Activated B cell treated with CpG ODN at 0.5 μM for 24 hours (primary cell): Measurements from ENCODE around the gene EEF2K. TPM values are rescaled to one million over a fixed set of nuclear protein-coding genes. Genes with fewer than 3 reads are reported as not detected.

Experiments used
- ATAC-seq: fragments of 200-7000 bp; cut with Tn5 transposase; one replicate; pipeline ENCODE4 v1.10.0; 2021; ENCODE audit warnings: low read depth, mild to moderate bottlenecking, moderate library complexity
- CTCF ChIA-PET: fragments of 350-600 bp; sonication (Branson Sonifier 250); formaldehyde crosslinking; loops from one replicate; lab custom pipeline; 2021; ENCODE audit warnings: antibody characterized with exemption; lab: Charles Lee
- POLR2A ChIA-PET: fragments of 350-600 bp; sonication (Branson Sonifier 250); formaldehyde crosslinking; loops from one replicate; lab custom pipeline; 2021; ENCODE audit warnings: antibody characterized with exemption; lab: Charles Lee
- DNase-seq: peaks from one replicate; pipeline ENCODE4 v3.0.0; 2022
- H3K27ac Mint-ChIP-seq: one replicate; pipeline ENCODE4 v1.8.0; 2020; ENCODE audit warnings: mixed read lengths
- H3K27me3 Mint-ChIP-seq: one replicate; pipeline ENCODE4 v1.8.0; 2021; ENCODE audit warnings: mixed read lengths
- H3K36me3 Mint-ChIP-seq: one replicate; pipeline ENCODE4 v1.8.0; 2021; ENCODE audit warnings: low read depth, mixed read lengths
- H3K4me1 Mint-ChIP-seq: one replicate; pipeline ENCODE4 v1.8.0; 2021; ENCODE audit warnings: mixed read lengths
- H3K4me3 Mint-ChIP-seq: one replicate; pipeline ENCODE4 v1.8.0; 2020; ENCODE audit warnings: mild to moderate bottlenecking, mixed read lengths
- H3K9me3 Mint-ChIP-seq: one replicate; pipeline ENCODE4 v1.8.0; 2020; ENCODE audit warnings: mixed read lengths
- CTCF ChIP-seq: fragments of 200-600 bp; IDR thresholded peaks from one replicate; pipeline ENCODE4 v1.8.0; 2022; ENCODE audit warnings: antibody characterized with exemption, mild to moderate bottlenecking
- intact Hi-C: fragments of 100-400 bp; cut with micrococcal nuclease; formaldehyde crosslinking; loops from one replicate; pipeline ENCODE4 v1.15.1; 2024
- total RNA-seq: library from RNA; stranded (reverse); gene quantifications from 2 replicates; pipeline ENCODE4 v1.2.3, GENCODE V29; 2022

EEF2K gene
- total RNA-seq, 1 donor from 2014 or later = 29.7 TPM

GRCh38 chr16:22330326-22330725, 124.2 kb downstream of the EEF2K start:
- peaks cover 93% of the 10 kb centered on the region for H3K36me3 Mint-ChIP-seq
- no peaks in the 10 kb centered on the region for H3K4me1 Mint-ChIP-seq
- ChIA-PET CTCF (interaction anchor here (1.5 kb wide), 1 partner anchor 11 kb away, joined by 4 read pairs; no protein-coding TSS in a partner anchor), POLR2A (no interaction called here)
- ATAC-seq (no peak), DNase-seq (no peak)
- peaks cover 2% of the 10 kb centered on the region for H3K9me3 Mint-ChIP-seq
- TF ChIP-seq CTCF = no peak
- intact Hi-C loops = no loop called here
- no peak overlapping the region for H3K4me3 Mint-ChIP-seq
- no peaks in the 10 kb centered on the region for H3K27me3 Mint-ChIP-seq
- H3K27ac Mint-ChIP-seq = no peak overlapping the region

- ATAC-seq = no peak
- intact Hi-C loops = no loop called here
- POLR2A ChIA-PET = no interaction called here
- Mint-ChIP-seq H3K4me3 (no peak overlapping the region), H3K36me3 (peaks cover 80% of the 10 kb centered on the region), H3K4me1 (no peaks in the 10 kb centered on the region), H3K27ac (no peak overlapping the region), H3K9me3 (peaks cover 21% of the 10 kb centered on the region), H3K27me3 (no peaks in the 10 kb centered on the region)
- TF ChIP-seq CTCF = no peak
- DNase-seq = no peak
- CTCF ChIA-PET = no interaction called here
Measured at GRCh38 chr16:22333457-22333994, 127.4 kb downstream of the EEF2K start.

- TF ChIP-seq CTCF = no peak
- no peak overlapping the region for H3K27ac Mint-ChIP-seq
- no peaks in the 10 kb centered on the region for H3K4me1 Mint-ChIP-seq
- peaks cover 21% of the 10 kb centered on the region for H3K9me3 Mint-ChIP-seq
- DNase-seq (no peak), ATAC-seq (no peak)
- H3K27me3 Mint-ChIP-seq = no peaks in the 10 kb centered on the region
- ChIA-PET POLR2A (no interaction called here), CTCF (interaction anchor here (0.7 kb wide), 1 partner anchor 1123 kb away, joined by 3 read pairs; no protein-coding TSS in a partner anchor)
- H3K4me3 Mint-ChIP-seq = no peak overlapping the region
- intact Hi-C loops = no loop called here
- peaks cover 58% of the 10 kb centered on the region for H3K36me3 Mint-ChIP-seq
Measured at GRCh38 chr16:22335668-22336246, 129.7 kb downstream of the EEF2K start.

GRCh38 chr16:22336581-22336980, 130.5 kb downstream of the EEF2K start:
- intact Hi-C loops = no loop called here
- ChIA-PET CTCF (no interaction called here), POLR2A (interaction anchor here (1.1 kb wide), 1 partner anchor 13 kb away, joined by 4 read pairs; no protein-coding TSS in a partner anchor)
- TF ChIP-seq CTCF = no peak
- no peaks in the 10 kb centered on the region for H3K27me3 Mint-ChIP-seq
- H3K4me1 Mint-ChIP-seq = no peaks in the 10 kb centered on the region
- H3K9me3 Mint-ChIP-seq = peaks cover 21% of the 10 kb centered on the region
- peaks cover 51% of the 10 kb centered on the region for H3K36me3 Mint-ChIP-seq
- ATAC-seq = no peak
- H3K27ac Mint-ChIP-seq = no peak overlapping the region
- no peak overlapping the region for H3K4me3 Mint-ChIP-seq
- no peak for DNase-seq

- TF ChIP-seq CTCF = no peak
Measured at GRCh38 chr16:22337045-22337444, 131.0 kb downstream of the EEF2K start.

More at GRCh38 chr16:22337045-22337444, 131.0 kb downstream of the EEF2K start:
- ChIA-PET POLR2A (interaction anchor here (0.6 to 1.1 kb wide), 2 partner anchors 8 to 14 kb away, joined by 3 to 4 read pairs; no protein-coding TSS in a partner anchor), CTCF (no interaction called here)
- Mint-ChIP-seq H3K4me3 (no peak overlapping the region), H3K27ac (no peak overlapping the region), H3K27me3 (no peaks in the 10 kb centered on the region), H3K9me3 (peaks cover 21% of the 10 kb centered on the region), H3K4me1 (no peaks in the 10 kb centered on the region), H3K36me3 (peaks cover 46% of the 10 kb centered on the region)
- intact Hi-C loops = no loop called here
- no peak for DNase-seq
- ATAC-seq = no peak
